ENCODE measurements around the gene B3GLCT.
"Not testable (repeated sequence)": the region's sequence is repeated elsewhere in the genome, so short reads cannot be mapped to it uniquely, and the experiment has no call there.

The B3GLCT gene

GRCh38 chr13:31208559-31209122, 8.9 kb downstream of the B3GLCT start:
- no peak for DNase-seq (ENCODE audit: low read depth)
- no peak overlapping the region for H3K4me3 ChIP-seq (ENCODE audit: low read depth, low read length)
- no peak for TF ChIP-seq CTCF (IDR thresholded peaks at IDR 0.05; ENCODE audit: low read depth, low read length, missing control alignments)

DNA sequence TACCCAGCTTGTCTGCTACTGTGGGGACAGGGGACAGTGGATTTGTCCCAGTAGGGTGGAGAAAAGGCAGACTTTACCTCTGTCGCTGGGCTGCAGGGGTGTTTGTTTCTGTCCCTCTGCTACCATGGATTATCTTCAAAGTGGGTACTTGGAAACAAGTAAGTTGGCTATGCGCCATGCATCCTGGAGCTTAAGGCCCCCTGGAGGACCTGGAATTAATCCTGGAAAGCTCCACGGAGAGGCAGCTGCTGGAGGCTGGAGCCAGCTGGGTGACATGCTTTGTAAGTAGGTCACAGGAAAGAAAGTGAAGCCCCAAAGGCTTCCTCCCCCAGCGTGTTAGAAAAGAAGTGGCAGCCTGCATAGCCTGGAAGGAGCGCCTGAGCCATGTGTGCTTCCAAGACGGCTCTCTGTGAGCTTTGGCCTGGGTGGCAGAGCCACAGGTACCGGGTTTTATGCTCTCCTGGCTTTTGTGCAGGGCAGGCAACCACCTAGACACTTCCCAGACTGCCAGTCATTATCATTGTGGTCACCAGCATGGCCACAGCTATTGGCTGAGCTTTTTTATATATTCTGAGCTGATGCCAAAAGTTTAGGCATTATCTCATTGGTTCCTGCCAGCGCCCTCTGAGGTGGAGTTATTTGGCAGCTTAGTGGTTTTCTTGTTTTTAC, 9.5 kb downstream of the B3GLCT start:
- no peak overlapping the region for H3K4me3 ChIP-seq (ENCODE audit: low read depth, low read length)
- TF ChIP-seq CTCF (IDR thresholded peaks at IDR 0.05; ENCODE audit: low read depth, low read length, missing control alignments), result no peak
- DNase-seq (ENCODE audit: low read depth), result no peak

DNA sequence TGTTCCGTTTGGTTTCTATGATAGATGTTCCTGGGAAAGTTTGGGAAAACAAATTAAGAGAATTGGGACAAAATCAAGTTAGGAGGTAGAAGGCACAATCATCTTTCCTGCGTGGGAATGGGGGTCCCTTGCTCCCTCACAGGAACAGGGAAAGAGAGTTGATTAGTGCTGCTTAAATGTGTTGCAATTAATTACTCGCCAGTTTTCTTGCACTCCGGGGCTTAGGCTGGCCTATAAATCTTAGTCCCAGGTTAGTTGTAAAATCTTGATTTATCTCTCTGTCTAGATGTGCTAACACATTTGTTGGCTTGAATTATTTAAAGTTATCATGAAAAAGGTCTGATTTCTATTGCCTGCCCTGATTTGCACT, 10.1 kb downstream of the B3GLCT start:
- no peak overlapping the region for H3K4me3 ChIP-seq (ENCODE audit: low read depth, low read length)
- no peak for DNase-seq (ENCODE audit: low read depth)
- no peak for TF ChIP-seq CTCF (IDR thresholded peaks at IDR 0.05; ENCODE audit: low read depth, low read length, missing control alignments)

- DNase-seq (ENCODE audit: low read depth), result no peak
- TF ChIP-seq CTCF (IDR thresholded peaks at IDR 0.05; ENCODE audit: low read depth, low read length, missing control alignments), result no peak
- no peak overlapping the region for H3K4me3 ChIP-seq (ENCODE audit: low read depth, low read length)
These were observed 14.0 kb downstream of the B3GLCT start for GRCh38 chr13:31213651-31214289.

- TF ChIP-seq CTCF (IDR thresholded peaks at IDR 0.05; ENCODE audit: low read depth, low read length, missing control alignments), result no peak
- no peak for DNase-seq (ENCODE audit: low read depth)
- H3K4me3 ChIP-seq (ENCODE audit: low read depth, low read length), result no peak overlapping the region
These were observed 14.7 kb downstream of the B3GLCT start for GRCh38 chr13:31214435-31214834.

DNA sequence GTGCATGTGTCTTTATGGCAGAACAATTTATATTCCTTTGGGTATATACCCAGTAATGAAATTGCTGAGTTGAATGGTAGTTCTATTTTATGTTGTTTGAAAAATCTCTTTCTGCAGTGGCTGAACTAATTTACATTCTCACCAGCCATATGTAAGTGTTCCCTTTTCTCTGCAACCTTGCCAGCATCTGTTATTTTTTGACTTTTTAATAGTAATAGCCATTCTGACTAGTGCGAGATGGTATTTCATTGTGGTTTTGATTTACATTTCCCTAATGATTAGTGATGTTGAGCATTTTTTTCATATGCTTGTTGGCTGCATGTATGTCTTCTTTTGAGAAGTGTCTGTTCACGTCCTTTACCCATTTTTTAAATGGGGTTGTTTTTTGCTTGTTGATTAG, 17.1 kb downstream of the B3GLCT start:
- DNase-seq (ENCODE audit: low read depth); H3K4me3 ChIP-seq (ENCODE audit: low read depth, low read length): not testable (repeated sequence)

- H3K4me3 ChIP-seq (ENCODE audit: low read depth, low read length), result no peak overlapping the region
- DNase-seq (ENCODE audit: low read depth), result no peak
- TF ChIP-seq CTCF (IDR thresholded peaks at IDR 0.05; ENCODE audit: low read depth, low read length, missing control alignments), result no peak
These were observed 20.3 kb downstream of the B3GLCT start for GRCh38 chr13:31219909-31220598.
